Vein endothelial cell (primary cell): Measurements from ENCODE around the gene TUBB2B. TPM values are rescaled to one million over a fixed set of nuclear protein-coding genes. Genes with fewer than 3 reads are reported as not detected.

Experiments used
- total RNA-seq: library from RNA; depleted of rRNA; stranded (reverse); fragments of >200 nt; gene quantifications from 2 replicates; pipeline ENCODE4 v1.2.3, GENCODE V29; 2012

TUBB2B gene
- total RNA-seq = 2.0 and 5.6 TPM in 2 replicates

DNA sequence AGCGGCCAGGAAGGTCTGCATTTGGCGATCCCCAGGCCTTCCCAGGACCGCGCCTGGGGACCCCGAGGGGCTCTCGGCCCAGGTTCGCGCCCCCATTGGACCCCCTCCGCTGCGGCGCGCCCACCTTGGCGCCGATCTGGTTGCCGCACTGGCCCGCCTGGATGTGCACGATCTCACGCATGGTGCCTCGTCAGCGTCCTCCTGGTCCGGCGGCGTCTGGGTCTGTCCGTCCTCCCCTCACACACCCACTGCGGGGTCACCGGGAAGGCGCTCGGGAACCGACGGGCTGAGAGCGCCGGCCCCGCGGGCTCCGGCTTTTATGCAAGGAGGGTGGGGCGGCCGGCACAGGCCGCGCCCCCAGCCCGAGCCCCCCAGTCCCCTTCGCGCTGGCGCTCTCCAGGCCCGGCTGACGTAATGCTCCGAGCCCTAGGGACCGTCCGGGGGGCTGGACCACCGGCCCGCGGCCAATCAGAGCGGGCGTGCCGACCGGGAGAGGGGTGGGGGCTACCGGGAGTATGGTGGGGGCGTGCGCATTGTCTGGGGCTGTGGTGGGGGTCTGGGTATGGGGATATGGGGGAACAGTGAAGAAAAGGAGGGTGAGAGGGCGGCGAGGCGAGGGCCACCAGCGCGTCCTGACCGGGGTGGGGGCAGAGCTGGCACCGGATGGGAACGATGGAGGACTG lies at the start of gene TUBB2B:
TUBB2B (minus strand) TSS at position 291 of the 683 bp plus-strand sequence; CDS start at position 181, 110 bp downstream.

DNA sequence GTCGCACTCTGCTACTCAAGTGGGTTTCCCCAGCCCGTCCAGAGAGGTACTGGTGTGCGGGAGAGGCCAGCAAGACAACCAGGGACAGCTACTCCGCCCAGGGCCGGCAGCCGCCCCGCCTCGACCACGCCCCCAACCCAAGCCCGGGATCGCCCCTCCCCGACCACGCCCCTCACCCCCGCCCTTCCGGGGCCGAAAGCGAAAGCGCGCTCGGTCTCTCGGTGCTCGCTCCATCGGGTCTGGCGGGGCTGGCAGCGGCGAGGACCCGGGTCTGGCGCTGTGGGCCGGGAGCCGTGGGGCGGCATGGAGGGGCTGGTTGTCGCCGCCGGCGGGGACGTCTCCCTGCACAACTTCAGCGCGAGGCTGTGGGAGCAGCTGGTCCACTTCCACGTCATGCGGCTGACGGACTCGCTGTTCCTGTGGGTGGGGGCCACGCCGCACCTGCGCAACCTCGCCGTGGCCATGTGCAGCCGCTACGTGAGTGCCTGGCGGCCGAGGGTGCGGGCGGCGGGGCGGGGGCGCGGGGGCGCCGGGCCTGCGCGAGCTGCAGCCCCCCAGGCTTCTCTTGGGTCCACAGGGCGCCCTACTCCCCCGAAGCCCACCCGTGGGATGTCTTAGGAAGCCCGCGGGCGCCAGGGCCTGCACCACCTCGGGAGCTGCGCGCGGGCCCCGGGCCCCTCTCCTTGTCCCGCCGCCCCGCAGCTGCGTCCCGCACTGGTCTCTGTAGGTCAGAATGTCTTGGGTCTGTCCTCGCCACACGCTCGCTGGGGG lies 31.5 kb upstream of the TUBB2B start, which contains the start of gene PSMG4:
PSMG4 (plus strand) TSS at position 228 of the 771 bp plus-strand sequence; CDS start at position 304, 76 bp downstream.

Other genes with a start within 250 kb of the TUBB2B start
- gene NQO2, start 227.8 kb downstream of the TUBB2B start, total RNA-seq = 16.1 and 18.6 TPM in 2 replicates
- gene RIPK1, start 159.2 kb downstream of the TUBB2B start, total RNA-seq = 18.6 and 22.6 TPM in 2 replicates
- 12.3 and 12.7 TPM in 2 replicates for gene BPHL, start 108.9 kb downstream of the TUBB2B start, total RNA-seq
- 56.8 and 69.6 TPM in 2 replicates for gene TUBB2A, start 70.1 kb downstream of the TUBB2B start, total RNA-seq
- gene PSMG4, start 31.3 kb upstream of the TUBB2B start, total RNA-seq = 31.8 and 43.4 TPM in 2 replicates
- gene SLC22A23, start 229.4 kb upstream of the TUBB2B start, total RNA-seq = 21.6 and 29.7 TPM in 2 replicates